ENCODE results near the gene SHISA9. TPM values are rescaled to one million over a fixed set of nuclear protein-coding genes. Genes with fewer than 3 reads are reported as not detected.

Gene SHISA9
- total and polyA plus RNA-seq, 2 of the 4 experiments (the other 2 are of a cell fraction): under 0.01 TPM; not detected in 1

DNA sequence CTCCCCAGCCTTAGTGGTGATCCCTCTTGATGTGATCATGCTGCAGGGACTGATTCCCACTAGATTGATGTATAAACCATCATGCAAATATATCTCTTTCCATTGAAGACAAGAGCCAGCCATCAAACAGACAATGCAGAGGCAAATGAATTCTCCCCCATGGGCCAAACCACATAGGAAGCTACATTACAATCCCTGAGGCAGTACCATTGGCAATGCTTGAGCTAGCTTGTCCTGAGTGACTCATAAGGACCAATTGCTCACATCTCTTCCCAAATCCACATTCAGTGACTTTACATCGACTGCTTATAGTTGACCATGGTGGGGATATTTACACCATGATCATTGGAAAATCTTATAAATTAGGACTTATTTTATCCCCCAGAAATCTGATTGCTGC lies 242.2 kb downstream of the SHISA9 start:
- no peak overlapping the region for H3K4ac ChIP-seq (ENCODE audit: low read depth, low read length)
- H2BK15ac ChIP-seq (ENCODE audit: low read depth, low read length): no peak overlapping the region
- H3K56ac ChIP-seq (ENCODE audit: extremely low read depth, insufficient read depth, low read length): no peak overlapping the region
- H3K9me1 ChIP-seq (ENCODE audit: insufficient read depth, low read length): no peaks in the 10 kb centered on the region
- H2AK5ac ChIP-seq (ENCODE audit: low read depth, low read length): no peak overlapping the region
- no peak overlapping the region for H3K23ac ChIP-seq (ENCODE audit: low read depth, low read length)
- no peak overlapping the region for H3K4me2 ChIP-seq (ENCODE audit: low read depth, low read length)
- in situ Hi-C loops (cut with MboI; ENCODE audit: low sequenced_read_pairs): no loop called here
- no peak overlapping the region for H3K14ac ChIP-seq (replicated peaks; ENCODE audit: low read depth, low read length)
- dilution Hi-C loops (cut with HindIII; ENCODE audit: low sequenced_read_pairs, unreplicated experiment): no loop called here
- H3K36me3 ChIP-seq (ENCODE audit: control insufficient read depth, insufficient read depth, low read length): no peaks in the 10 kb centered on the region
- H3K18ac ChIP-seq (ENCODE audit: low read depth, low read length): no peak overlapping the region
- H3K9ac ChIP-seq (ENCODE audit: low read depth, low read length): no peak overlapping the region
- H2AFZ ChIP-seq (replicated peaks; ENCODE audit: low read length, poor library complexity): no peak overlapping the region
- no TSS peak for BruUV-seq (replicated peaks)
- WGBS, 2 experiments (ENCODE audit: extremely low coverage in 2 of 2, insufficient read length in 1 of 2): no CpG with 5 or more reads among the region's 1 CpG
- H2BK5ac ChIP-seq (ENCODE audit: low read depth, low read length, poor library complexity, severe bottlenecking): no peak overlapping the region
- no peaks in the 10 kb centered on the region for H4K20me1 ChIP-seq (ENCODE audit: insufficient read depth, low read length)
- ChIA-PET POLR2A (ENCODE audit: unreplicated experiment) (no interaction called here), CTCF (no interaction called here)
- no peak overlapping the region for H2BK20ac ChIP-seq (ENCODE audit: low read depth, low read length)
- no peaks in the 10 kb centered on the region for H3K79me1 ChIP-seq (ENCODE audit: low read depth in 1 of 2, low read length in 2 of 2)
- no peak overlapping the region for H4K91ac ChIP-seq (ENCODE audit: insufficient read depth, low read depth, low read length)
- H3K9me3 ChIP-seq (ENCODE audit: control insufficient read depth, insufficient read depth, low read length): peaks cover 8% of the 10 kb centered on the region
- H3K4me1 ChIP-seq (ENCODE audit: control insufficient read depth, insufficient read depth, low read length): no peaks in the 10 kb centered on the region
- H4K8ac ChIP-seq (ENCODE audit: low read depth in 2 of 2, low read length in 2 of 2): no peak overlapping the region
- ATAC-seq (ENCODE audit: low read depth) (no peak), DNase-seq (no peak)
- H4K5ac ChIP-seq (ENCODE audit: low read depth, low read length): no peak overlapping the region
- H3K4me3 ChIP-seq (ENCODE audit: insufficient read depth, low read depth, low read length): no peak overlapping the region
- no peak overlapping the region for H2AK9ac ChIP-seq (replicated peaks; ENCODE audit: low read depth, low read length, poor library complexity)
- H3K27ac ChIP-seq (ENCODE audit: insufficient read depth, low read length): no peak overlapping the region
- no peak overlapping the region for H2BK120ac ChIP-seq (ENCODE audit: low read depth, low read length)
- H3K27me3 ChIP-seq (ENCODE audit: control insufficient read depth, insufficient read depth, low read length): no peaks in the 10 kb centered on the region
- intact Hi-C loops (cut with micrococcal nuclease): no loop called here
- TF ChIP-seq RAD21 (IDR thresholded peaks at IDR 0.05; ENCODE audit: low read length) (no peak), MXI1 (IDR thresholded peaks at IDR 0.05; ENCODE audit: borderline replicate concordance, low read depth, low read length) (no peak), CEBPB (IDR thresholded peaks at IDR 0.05; ENCODE audit: low read depth, low read length) (no peak), RFX5 (IDR thresholded peaks at IDR 0.05; ENCODE audit: low read depth, low read length) (no peak), MAFK (IDR thresholded peaks at IDR 0.05; ENCODE audit: low read depth, low read length) (no peak), RCOR1 (IDR thresholded peaks at IDR 0.05; ENCODE audit: insufficient replicate concordance, low read length) (no peak), MAZ (IDR thresholded peaks at IDR 0.05; ENCODE audit: borderline replicate concordance, low read depth, low read length) (no peak), POLR2A (IDR thresholded peaks at IDR 0.05; ENCODE audit: low read depth, low read length) (no peak), BHLHE40 (IDR thresholded peaks at IDR 0.05; ENCODE audit: low read depth, low read length) (no peak), CHD1 (IDR thresholded peaks at IDR 0.05; ENCODE audit: low read depth, low read length) (no peak)
- TF ChIP-seq, protein P1, sequence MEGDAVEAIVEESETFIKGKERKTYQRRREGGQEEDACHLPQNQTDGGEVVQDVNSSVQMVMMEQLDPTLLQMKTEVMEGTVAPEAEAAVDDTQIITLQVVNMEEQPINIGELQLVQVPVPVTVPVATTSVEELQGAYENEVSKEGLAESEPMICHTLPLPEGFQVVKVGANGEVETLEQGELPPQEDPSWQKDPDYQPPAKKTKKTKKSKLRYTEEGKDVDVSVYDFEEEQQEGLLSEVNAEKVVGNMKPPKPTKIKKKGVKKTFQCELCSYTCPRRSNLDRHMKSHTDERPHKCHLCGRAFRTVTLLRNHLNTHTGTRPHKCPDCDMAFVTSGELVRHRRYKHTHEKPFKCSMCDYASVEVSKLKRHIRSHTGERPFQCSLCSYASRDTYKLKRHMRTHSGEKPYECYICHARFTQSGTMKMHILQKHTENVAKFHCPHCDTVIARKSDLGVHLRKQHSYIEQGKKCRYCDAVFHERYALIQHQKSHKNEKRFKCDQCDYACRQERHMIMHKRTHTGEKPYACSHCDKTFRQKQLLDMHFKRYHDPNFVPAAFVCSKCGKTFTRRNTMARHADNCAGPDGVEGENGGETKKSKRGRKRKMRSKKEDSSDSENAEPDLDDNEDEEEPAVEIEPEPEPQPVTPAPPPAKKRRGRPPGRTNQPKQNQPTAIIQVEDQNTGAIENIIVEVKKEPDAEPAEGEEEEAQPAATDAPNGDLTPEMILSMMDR (conservative IDR thresholded peaks at IDR 0.05; ENCODE audit: low read depth, low read length): no peak
- TF ChIP-seq, protein P2, sequence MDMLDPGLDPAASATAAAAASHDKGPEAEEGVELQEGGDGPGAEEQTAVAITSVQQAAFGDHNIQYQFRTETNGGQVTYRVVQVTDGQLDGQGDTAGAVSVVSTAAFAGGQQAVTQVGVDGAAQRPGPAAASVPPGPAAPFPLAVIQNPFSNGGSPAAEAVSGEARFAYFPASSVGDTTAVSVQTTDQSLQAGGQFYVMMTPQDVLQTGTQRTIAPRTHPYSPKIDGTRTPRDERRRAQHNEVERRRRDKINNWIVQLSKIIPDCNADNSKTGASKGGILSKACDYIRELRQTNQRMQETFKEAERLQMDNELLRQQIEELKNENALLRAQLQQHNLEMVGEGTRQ (IDR thresholded peaks at IDR 0.05; ENCODE audit: low read depth, low read length): no peak
